GM13977 (cell line): ENCODE data around the gene C22orf31.
A peak's percentile ranks its signal among the peaks of the same experiment; 100 is the strongest.
"Not testable (repeated sequence)": the region's sequence is repeated elsewhere in the genome, so short reads cannot be mapped to it uniquely, and the experiment has no call there.

Experiments
- DNase-seq: peaks from one replicate; pipeline ENCODE4 v3.0.0; 2012; ENCODE audit warnings: low spot score
- CTCF ChIP-seq: IDR thresholded peaks from 2 replicates; pipeline ENCODE4 v1.5.1; 2012; ENCODE audit warnings: mild to moderate bottlenecking, control low read depth; ENCODE audit not compliant: insufficient read depth; ENCODE audit errors: extremely low read depth, missing control alignments
- in situ Hi-C: fragments of 300-500 bp; cut with MboI; formaldehyde crosslinking; loops from one replicate; pipeline ENCODE4 v1.12.0; 2022; ENCODE audit warnings: low sequenced_read_pairs, low pct_unique_long_range_greater_than_20kb, mixed read lengths, inconsistent platforms; ENCODE audit not compliant: unreplicated experiment

The C22orf31 gene

GRCh38 chr22:29049655-29050263 lies 11.9 kb downstream of the C22orf31 start:
- TF ChIP-seq CTCF, result no peak
- DNase-seq, result no peak
- in situ Hi-C loops, result loop anchor here (25.0 kb wide), 1 partner anchor 188 kb away; no protein-coding TSS in a partner anchor

- no peak for TF ChIP-seq CTCF
Observed at GRCh38 chr22:29048822-29049654, 12.6 kb downstream of the C22orf31 start.

GRCh38 chr22:29044657-29045176 lies 16.9 kb downstream of the C22orf31 start:
- no peak for TF ChIP-seq CTCF
- in situ Hi-C loops, result loop anchor here (25.0 kb wide), 1 partner anchor 193 kb away; no protein-coding TSS in a partner anchor
- no peak for DNase-seq

More at GRCh38 chr22:29048822-29049654, 12.6 kb downstream of the C22orf31 start:
- DNase-seq, result no peak
- in situ Hi-C loops, result loop anchor here (25.0 kb wide), 1 partner anchor 188 kb away; no protein-coding TSS in a partner anchor

GRCh38 chr22:29043906-29044575 lies 17.6 kb downstream of the C22orf31 start:
- in situ Hi-C loops, result loop anchor here (25.0 kb wide), 1 partner anchor 193 kb away; no protein-coding TSS in a partner anchor
- TF ChIP-seq CTCF, result no peak
- DNase-seq, result no peak

- no peak for DNase-seq
- in situ Hi-C loops, result loop anchor here (25.0 kb wide), 1 partner anchor 196 kb away; no protein-coding TSS in a partner anchor
- no peak for TF ChIP-seq CTCF
Observed at GRCh38 chr22:29041408-29041807, 20.2 kb downstream of the C22orf31 start.

- TF ChIP-seq CTCF, result peak; percentile 87
- in situ Hi-C loops, result loop anchor here (25.0 kb wide), 1 partner anchor 197 kb away; no protein-coding TSS in a partner anchor
- peak; percentile 75 for DNase-seq
Observed at GRCh38 chr22:29040385-29041275, 21.0 kb downstream of the C22orf31 start.

GRCh38 chr22:29039684-29040083 lies 21.9 kb downstream of the C22orf31 start:
- DNase-seq, result not testable (repeated sequence)
- in situ Hi-C loops, result loop anchor here (5.0 to 25.0 kb wide), 3 partner anchors 182 to 437 kb away; no protein-coding TSS in a partner anchor
